Testis (tissue), 2 donors: ENCODE results near the gene UBB.

Experiments
- CTCF ChIP-seq, 3 experiments: fragments of 450-650 bp in 2 of 3; fragments of 200-600 bp in 1 of 3; sonication (generic) in 1 of 3; IDR thresholded peaks; one replicate each; pipeline ENCODE4 v1.5.1; 2016 to 2019; ENCODE audit warnings: antibody characterized with exemption in 3 of 3, mild to moderate bottlenecking in 2 of 3, moderate library complexity in 1 of 3
- POLR2A ChIP-seq: fragments of 450-650 bp; IDR thresholded peaks from one replicate; pipeline ENCODE4 v1.6.1; 2017; ENCODE audit warnings: antibody characterized with exemption, mild to moderate bottlenecking, moderate library complexity

- TF ChIP-seq CTCF (IDR thresholded peaks at IDR 0.05) (no peak), POLR2A (no peak)
Measured at GRCh38 chr17:16354585-16354984, 26.3 kb upstream of the UBB start.
